ENCODE data around the gene DOC2A.
A peak's percentile ranks its signal among the peaks of the same experiment; 100 is the strongest.

Gene DOC2A

DNA sequence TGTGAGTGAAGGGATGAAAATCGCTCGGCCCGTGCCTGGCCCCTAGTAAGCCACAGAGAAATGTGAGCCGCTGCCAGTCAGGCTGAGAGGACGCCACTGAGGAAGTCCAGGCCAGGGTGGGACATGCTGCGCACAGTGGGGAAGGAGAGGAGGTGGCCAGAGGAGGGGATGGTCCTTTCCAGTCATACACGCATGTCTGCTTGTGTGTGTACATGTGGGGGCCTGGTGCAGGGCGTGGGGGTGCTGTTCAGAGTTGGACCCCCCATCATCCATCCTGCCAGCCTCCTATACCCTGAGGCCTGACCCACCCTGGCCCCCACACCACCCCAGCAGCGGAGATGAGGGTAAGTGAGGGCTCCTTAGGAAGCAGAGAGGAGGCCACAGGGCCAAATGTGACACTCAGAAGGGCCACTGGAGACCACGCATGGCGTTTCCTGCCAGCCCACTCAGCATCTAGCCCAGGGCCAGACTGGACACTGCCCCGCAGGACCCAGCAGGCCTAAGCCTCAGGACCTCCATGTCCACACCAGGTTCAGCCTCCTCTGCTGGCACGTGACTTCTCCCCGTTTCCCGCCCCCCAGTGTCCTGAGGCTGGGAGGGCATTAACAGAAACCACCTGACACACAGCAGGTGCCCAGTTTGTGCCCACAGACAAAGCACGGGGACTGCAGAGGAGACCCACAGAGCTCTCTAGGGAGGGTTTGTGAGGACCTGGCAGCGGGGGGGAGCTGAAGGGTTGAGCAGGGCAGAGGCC lies 7.0 kb downstream of the DOC2A start:
- DNase-seq = no peak

DNA sequence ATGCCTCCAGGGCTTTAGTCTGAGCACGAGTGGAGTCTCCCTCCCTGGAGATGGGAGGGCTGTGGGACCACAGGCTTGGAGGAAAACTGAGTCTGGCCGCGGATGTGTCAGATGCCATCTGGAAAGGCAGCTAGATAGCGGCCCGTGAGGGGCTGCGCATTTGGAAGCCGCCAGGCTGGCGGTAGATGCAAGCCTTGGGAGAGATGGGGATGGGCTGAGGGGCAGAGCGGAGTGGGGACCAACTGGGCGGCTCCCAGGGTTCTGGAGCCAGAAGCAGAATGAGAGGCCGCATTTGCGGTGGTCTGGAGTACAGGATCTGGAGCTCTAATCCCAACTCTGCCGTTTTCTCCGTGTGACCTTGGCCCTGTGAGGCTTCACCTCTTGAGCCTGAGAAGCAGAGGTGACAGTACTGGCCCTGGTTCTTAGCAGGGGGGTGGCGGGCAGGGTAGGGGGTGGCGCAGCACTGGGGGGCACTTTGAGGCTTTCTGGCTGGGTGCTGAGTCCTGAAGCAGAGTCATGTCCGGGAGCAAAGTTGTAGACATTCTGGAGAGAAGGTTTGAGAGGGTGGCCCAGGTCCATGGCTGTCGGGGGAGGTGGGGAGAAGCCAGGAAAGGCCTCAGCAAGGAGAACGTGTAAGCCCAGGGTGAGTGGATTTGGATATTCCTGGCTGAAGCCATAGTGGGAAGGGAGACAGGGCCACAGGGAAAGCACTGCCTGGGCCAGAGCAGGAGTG lies 8.0 kb downstream of the DOC2A start:
- DNase-seq = no peak

DNA sequence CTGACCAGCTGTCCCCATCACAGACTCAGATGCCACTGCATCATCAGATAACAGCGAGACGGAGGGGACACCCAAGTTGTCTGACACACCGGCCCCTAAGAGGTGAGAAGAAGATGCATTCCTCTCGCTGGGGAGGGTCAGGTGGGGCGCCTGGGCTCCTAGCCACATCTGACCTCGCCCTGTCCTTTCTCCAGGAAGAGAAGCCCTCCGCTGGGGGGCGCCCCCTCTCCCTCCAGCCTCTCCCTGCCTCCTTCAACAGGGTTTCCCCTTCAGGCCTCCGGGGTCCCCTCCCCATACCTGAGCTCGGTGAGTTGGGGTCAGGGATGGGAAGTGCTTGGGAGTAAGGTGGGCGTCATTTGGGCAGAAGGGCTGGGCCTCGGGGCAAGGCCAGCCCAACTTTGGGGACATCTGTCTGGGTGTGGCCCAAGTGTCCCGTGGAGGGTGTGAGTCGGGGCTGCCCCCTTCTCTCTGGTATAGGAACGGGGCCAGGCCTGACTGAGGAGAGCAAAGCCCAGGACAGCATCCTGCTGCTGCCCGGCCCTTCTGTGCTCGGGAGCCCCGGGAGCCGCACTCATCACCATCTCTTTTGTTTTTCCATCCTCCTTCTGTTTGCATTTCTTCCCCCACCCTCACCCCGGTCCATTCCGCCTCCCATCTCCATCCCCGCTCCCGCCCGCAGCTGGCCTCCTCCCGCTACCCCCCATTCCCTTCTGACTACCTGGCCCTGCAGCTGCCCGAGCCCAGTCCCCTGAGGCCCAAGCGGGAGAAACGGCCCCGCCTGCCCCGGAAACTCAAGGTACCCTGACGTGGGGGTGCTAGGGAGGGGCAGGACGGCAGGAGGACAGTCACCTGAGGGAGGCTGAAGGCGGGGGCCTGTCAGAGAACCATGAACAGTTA lies 9.8 kb downstream of the DOC2A start:
- peak; percentile 20 for DNase-seq

DNA sequence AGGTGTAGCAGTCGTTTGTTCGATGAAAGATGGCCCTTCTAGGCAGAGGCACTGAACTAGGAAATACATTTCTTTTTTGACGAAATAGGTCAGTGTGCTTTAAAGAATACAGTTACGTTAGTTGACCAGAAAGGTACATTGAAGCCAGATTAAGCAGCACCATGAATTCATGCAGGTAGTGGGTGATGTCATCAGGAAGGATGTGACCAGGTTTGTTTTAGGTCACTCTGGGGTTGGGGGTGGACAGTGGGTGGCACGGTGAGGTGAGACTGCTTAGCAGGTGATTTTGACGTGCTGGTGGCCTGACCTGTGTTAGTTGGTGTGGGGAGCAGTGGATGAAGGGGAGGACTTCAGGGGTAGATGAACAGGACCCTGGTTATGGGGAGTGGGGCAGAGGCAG lies 11.2 kb downstream of the DOC2A start:
- DNase-seq = no peak

DNA sequence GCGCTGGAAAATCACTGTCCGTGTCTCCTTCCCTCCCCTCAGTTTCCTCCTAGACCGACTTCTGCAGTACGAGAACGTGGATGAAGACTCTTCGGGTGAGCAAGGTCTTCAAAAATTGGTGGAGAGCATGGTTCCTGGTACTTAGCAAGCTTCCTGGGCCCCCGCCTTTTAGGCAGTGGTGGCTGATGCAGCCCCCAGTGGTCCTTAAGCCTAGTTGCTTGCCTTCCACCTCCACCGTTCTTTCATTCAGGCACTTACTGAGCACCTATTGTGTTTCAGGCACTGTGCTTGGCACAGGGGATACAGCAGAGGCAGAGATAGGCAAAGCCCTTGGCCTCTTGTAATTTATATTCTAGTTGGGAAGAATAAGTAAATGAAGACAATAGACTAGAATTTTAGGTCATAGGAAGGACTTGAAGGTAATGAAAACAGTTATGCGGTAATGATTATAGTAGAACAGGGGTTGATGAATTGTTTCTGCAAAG lies 14.0 kb downstream of the DOC2A start:
- no peak for DNase-seq

DNA sequence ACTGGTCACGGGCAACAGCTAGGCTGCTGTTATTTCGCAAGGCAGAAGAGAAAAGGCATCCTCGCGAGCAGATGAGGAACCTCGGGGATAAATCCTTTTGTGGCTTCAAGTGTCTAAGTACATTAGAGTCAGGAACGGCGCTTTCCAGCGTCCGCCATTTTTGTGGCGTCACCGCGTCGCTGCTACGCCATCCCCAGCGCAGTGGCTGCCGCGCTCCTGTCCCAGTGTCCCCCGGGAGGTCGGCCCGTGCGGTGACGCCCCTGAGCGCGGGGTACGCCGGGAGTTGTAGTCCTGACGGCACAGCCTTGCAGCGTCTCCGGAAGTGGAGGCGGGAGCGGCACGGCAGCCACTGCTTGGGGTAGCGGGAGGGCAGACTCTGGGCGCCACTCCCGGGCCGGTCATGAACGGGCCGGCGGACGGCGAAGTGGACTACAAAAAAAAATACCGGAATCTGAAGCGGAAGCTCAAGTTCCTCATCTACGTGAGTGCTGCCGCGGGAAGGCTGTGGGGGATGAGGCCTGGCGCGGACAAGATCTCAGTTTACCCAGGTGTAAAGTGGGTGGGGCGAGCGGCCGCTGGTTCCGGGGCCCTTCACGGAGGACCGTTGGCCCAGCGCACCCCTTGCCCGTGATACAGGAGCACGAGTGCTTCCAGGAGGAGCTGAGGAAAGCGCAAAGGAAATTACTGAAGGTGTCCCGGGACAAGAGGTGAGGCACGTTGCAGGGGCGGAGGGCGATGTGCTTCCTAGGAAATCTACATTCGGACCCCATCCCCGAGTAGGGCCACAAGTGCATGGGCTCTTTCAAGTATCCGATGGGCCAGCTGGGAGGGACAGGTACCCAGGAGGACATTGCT lies 14.7 kb downstream of the DOC2A start, which contains the start of gene INO80E:
Gene INO80E (plus strand): TSS at position 331 of the 855 bp plus-strand sequence. CDS start 70 bp downstream, at position 401.
- peak; percentile 98 for DNase-seq

DNA sequence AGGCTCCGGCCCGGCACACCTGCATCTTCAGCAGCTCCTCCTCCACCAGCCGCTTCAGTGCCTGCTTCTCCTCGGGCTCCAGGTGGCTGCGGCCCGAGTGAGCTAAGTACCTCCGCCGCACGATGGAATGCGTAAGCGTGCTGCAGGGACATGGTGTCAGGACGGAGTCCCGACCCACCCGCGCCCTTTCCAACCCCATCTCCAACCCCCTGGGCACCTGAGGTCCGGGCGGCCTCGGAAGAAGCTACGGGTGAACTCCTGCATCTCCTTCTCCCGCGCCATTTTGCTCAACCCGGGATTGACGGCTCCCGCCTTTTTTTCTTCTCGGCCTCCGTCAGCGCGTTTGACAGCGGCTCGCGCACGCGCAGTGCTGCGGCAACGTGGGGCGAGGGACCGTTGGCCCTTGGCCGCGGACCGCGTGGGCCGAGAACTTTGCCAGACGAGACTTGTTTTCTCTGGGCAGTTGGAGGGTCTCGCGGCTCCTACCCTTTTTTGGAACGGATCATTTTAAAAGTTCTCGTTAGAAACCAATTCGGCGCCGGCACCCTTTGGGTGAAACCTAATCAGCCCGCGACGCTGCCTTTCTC lies 15.4 kb downstream of the DOC2A start, which contains the start of gene HIRIP3:
Gene HIRIP3 (minus strand): TSS at position 294 of the 587 bp plus-strand sequence. CDS start 12 bp downstream, at position 282.
- DNase-seq = peak; percentile 91

DNA sequence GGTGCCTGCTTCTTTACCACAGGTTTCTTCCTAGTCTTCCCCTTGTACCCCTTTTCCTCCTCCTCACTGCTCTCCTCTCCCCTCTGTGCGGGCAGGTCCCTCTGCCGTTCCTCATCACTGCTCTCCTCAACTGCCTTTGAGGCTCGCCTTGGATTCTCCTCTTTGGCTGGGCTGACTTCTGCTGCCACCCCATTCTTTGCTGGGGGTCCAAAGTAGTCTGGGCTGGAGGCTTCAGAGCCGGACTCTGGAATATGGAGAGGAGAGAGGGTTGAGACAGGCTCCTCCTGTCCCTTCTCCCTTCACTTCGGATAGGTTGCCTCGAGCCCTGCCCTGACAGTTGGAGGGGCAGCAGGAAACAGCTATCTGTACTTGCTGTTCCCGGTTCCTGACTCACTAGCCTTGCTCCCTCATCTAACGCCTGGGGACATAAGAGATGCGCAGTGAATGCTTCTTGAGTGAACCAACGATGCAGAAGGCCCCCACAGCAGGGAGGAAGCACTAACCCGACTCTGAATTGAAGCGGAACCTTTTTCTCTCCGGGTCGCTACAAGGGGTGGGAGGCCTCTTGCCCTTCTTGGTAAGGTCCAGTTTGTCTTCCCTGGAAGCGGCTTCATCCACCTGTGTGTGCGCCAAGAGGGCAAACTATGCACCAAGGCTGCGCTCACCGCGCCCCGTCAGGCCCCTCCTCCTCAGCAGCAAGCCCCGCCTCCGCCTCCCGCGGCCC lies 16.1 kb downstream of the DOC2A start:
- peak; percentile 63 for DNase-seq

DNA sequence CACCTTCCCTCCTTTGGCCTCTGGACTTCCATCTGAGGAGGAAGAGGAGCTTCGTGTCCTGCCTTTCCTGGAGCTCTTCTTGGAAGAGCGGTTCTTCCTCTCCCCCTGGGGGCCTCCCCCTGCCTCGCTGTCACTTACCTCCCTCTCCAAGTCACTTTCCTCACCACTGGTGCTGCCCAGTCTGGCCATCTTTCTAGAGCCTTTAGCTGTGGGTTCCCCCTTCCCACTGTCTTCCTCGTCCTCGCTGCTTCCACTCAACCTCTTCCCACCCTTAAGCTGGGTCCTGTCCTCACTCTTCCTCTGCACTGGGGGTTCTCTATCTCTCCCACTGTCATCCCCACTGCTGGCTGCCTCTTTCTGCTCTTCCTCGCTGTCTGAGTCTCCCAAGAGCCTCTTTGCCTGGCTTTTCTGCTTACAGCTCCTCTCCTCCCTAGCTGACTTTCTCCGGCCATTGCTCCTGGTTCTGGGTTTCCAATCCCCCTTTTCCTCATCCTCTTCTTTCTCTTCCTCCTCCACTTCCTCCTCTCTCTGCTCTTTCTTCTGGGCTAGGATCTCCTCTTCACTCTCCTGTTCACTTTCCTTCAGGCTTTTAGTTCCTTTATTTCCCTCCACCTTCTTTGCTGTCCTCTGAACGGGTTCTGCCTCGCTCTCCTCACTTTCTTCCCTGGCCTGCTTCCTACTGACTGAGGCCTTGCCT lies 16.8 kb downstream of the DOC2A start:
- DNase-seq = no peak

DNA sequence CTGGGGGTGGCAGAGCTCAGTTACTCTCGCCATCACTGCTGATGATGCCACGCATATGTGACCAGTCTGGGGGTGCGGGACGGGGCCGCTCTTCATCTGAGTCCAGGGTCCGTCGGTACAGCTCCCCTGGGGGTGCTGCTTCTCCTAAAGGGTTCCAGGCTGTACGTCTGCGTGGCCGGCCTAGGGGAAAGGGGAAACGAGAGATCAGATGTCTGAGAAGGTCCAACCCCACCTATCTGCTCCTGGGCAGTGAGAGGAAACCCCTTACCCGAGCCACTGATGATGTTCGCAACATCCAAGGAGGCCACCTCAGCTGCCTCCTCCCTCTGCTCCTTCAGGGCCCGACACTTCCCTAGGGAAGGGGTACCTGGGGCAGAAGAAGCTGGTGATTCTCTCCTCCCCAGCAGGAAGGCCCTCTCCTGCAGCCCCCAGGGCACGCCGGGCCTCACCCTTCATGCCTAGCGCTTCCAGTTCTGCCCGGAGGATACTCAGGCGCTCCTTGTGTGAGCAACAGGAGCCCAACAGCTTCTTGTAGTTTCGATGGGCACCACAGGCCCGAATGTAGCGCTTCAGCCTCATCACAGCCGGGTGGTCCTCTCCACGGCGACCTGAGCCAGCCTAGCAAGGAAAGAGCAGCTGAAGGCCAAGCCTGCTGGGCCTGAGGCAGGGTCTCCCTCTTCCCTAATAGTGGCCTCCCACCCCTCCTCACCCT lies 17.5 kb downstream of the DOC2A start:
- no peak for DNase-seq

DNA sequence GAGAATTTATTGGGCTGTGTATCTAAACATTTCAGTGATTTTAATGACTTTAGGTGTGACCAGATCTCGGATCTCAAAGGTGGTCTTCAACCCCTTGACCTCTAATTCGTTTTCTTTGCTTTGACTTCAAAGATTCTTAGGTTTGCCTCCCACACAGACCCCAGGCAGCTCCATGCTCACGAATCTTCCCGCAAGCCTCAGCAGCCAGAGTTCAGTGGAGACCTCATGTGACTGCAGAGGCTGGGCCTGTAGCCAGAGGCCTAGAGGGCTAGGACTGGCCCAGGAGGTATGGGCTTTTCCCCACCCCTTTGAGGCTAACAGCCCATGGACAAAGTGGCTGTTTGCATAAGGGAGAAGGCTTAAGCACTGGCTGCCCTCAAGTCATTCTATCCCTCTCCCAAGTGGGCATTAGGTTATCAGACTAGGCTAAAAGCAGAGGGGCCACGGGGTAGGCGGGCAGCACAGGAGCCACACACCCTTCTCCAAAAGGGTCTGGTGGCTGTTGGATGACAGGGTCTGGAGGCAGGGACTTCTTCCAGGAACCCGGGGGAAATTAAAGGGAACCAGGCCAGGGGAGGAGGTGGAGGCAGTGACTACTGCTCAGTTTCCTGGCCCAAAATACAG lies 18.4 kb downstream of the DOC2A start:
- DNase-seq = no peak

DNA sequence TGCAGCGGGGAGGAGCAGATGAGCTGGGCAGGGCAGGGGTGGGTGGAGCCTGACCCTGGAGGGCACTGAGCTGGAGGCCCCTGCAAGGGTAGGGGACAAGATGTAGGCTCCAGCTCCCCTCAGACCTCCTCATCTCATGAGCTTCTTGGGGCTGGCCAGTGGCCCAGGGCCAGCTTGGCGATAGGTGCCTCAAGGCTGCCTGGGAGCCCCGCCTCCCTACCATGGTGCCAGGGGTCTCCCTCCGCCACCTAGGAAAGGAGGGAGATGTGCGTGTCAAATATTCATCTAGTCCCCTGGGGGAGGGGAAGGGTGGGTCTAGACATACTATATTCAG lies 19.3 kb downstream of the DOC2A start:
- DNase-seq = no peak

DNA sequence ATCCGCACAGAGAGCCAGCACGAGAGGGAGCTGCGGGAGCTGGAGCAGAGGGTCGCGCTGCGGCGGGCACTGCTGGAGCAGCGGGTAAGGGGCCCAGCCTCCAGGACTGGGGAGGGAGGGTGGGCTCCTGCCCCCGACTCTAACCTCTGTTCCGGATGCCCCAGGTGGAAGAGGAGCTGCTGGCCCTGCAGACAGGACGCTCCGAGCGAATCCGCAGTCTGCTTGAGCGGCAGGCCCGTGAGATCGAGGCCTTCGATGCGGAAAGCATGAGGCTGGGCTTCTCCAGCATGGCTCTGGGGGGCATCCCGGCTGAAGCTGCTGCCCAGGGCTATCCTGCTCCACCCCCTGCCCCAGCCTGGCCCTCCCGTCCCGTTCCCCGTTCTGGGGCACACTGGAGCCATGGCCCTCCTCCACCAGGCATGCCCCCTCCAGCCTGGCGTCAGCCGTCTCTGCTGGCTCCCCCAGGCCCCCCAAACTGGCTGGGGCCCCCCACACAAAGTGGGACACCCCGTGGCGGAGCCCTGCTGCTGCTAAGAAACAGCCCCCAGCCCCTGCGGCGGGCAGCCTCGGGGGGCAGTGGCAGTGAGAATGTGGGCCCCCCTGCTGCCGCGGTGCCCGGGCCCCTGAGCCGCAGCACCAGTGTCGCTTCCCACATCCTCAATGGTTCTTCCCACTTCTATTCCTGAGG lies 19.8 kb downstream of the DOC2A start:
- DNase-seq = no peak

DNA sequence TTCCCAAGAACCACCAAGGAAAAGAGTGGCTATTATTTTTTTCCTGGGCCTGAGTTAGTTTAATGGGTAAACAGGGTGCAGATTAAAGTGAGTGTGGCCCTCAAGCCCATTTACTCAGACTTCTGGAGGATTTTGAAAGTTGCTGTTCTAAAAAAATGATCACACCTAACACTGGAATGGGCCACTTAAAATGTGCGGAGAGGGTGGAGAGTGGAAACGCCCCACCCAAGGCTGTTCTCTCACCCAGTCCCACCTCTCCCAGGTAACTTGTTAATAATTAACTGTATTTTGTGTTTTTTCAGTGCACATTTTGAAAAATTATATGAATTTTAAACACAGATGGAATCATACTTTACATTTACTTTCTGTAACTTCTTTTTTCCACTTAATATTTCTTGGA lies 20.8 kb downstream of the DOC2A start:
- DNase-seq = no peak

DNA sequence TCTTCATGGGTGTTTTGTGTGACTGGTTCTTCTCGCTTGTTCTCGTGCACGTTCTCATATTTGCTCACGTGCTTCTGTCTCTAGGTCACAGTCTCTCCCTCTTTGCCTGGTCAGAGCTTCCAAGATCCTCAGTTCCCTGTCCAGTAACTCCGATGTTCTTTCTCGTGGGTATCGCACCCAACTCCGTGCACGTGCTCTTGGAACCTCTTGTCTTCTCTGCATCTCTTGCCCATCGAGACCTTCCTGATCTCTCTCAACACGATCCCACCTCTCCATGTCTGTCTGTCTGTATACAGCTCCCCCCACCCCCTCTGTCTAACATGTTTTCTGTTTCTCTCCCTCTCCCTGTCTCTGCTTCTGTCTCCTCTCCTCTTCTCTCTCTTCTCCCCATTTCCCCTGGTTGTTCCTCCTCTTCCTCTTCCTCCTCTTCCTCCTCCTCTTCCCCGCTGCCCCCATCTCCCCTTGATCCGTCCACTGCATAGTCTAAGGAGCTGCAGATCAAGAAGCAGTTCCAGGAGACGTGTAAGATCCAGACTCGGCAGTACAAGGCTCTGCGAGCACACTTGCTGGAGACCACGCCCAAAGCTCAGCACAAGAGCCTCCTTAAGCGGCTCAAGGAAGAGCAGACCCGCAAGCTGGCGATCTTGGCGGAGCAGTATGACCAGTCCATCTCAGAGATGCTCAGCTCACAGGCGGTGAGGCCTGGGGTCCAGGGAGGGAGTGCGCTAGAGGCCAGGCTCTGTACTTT lies 21.5 kb downstream of the DOC2A start:
- no peak for DNase-seq

DNA sequence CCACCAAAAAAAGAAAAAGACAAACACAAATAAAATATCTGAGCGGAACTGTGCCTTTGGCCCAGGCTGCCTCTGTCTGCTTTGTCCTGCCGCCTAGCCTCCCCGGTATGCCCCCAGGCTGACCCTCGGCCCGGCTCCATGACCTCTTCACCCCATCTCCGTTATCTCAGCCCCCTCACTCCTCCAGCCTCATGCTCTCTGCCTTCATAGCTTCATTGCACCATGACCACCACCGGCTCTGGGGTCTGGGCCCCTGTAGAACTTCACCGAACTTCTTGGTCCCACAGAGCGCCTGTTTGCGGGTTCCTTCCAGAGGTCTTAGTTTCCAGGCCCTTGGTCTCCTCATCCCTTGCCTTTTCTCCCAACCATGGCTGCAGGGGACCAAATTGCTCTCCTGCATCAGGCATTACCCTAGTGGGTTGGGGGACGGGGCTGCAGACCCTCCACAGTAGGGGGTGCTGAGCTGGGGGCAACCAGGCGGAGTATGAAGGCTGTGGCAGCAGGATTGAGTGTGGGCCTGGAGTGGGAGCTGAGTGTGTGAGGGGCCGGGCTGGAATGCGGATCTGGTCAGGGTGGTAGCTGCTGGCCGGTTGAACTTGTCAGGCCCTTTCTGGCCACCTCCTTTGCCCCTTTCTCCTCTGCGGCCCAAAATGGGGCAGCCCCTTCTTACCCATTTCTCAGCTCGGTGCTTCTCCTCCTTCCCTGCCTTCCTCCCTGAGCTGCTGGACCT lies 22.3 kb downstream of the DOC2A start:
- DNase-seq = no peak

All from right hindlimb (tissue), 1 donor.